ENCODE data around the gene C2CD2. TPM values are rescaled to one million over a fixed set of nuclear protein-coding genes. Genes with fewer than 3 reads are reported as not detected.

The C2CD2 gene
- total and polyA plus RNA-seq, 10 of the 15 experiments (the other 5 are each of a cell fraction or from before 2014, with no cell fraction given) = 2.2 to 30.9 (median 9.9) TPM

GRCh38 chr21:41852929-41853320 lies 100.9 kb downstream of the C2CD2 start:
- Histone ChIP-seq H4K20me1 (ENCODE audit: control insufficient read depth, insufficient read depth) (no peaks in the 10 kb centered on the region), H3K4me2 (ENCODE audit: control insufficient read depth, insufficient read depth) (no peak overlapping the region), H3K9ac (ENCODE audit: control insufficient read depth, insufficient read depth, low read length) (no peak overlapping the region), H3K36me3 (ENCODE audit: control insufficient read depth in 2 of 2, insufficient read depth in 2 of 2, low read length in 1 of 2) (peaks cover 23 to 26% of the 10 kb centered on the region in 2 experiments), H3K9me3 (replicated peaks; ENCODE audit: control insufficient read depth, insufficient read depth, low read length) (no peaks in the 10 kb centered on the region), H3K27me3 (replicated peaks in 1 of 2; ENCODE audit: control insufficient read depth in 2 of 2, insufficient read depth in 2 of 2, low read length in 1 of 2) (no peaks in the 10 kb centered on the region), H3K27ac (ENCODE audit: control insufficient read depth, insufficient read depth) (no peak overlapping the region), H2AFZ (ENCODE audit: control insufficient read depth, low read depth, low read length) (no peak overlapping the region), H3K79me2 (ENCODE audit: control insufficient read depth, insufficient read depth, low read length) (no peaks in the 10 kb centered on the region), H3K4me3 (no peak overlapping the region), H3K4me1 (ENCODE audit: control insufficient read depth, insufficient read depth, low read length) (no peaks in the 10 kb centered on the region)
- DNase-seq (ENCODE audit: low read depth, low spot score) (no peak), ATAC-seq (no peak), FAIRE-seq (no peak)
- TF ChIP-seq JUND (IDR thresholded peaks at IDR 0.05; ENCODE audit: low read depth, low read length) = no peak
- TF ChIP-seq NFIC (IDR thresholded peaks at IDR 0.05; ENCODE audit: low read depth, low read length) = no peak
- TF ChIP-seq MTA2 (IDR thresholded peaks at IDR 0.05; ENCODE audit: low read depth) = no peak
- no peak for TF ChIP-seq USF1 (IDR thresholded peaks at IDR 0.05; ENCODE audit: borderline replicate concordance, extremely low read length, insufficient read depth, low read depth, low read length)
- TF ChIP-seq SMARCA5 (IDR thresholded peaks at IDR 0.05) = no peak
- no peak for TF ChIP-seq E2F4 (IDR thresholded peaks at IDR 0.05; ENCODE audit: low read depth, low read length)
- no peak for TF ChIP-seq CEBPB (IDR thresholded peaks at IDR 0.05; ENCODE audit: borderline replicate concordance in 1 of 2, low read depth in 2 of 2, low read length in 2 of 2)
- no peak for TF ChIP-seq FOS (IDR thresholded peaks at IDR 0.05; ENCODE audit: borderline replicate concordance, extremely low read depth, insufficient read length)
- no peak for TF ChIP-seq RELB (IDR thresholded peaks at IDR 0.05; ENCODE audit: low read depth)
- TF ChIP-seq SUPT20H (IDR thresholded peaks at IDR 0.05; ENCODE audit: borderline replicate concordance, control insufficient read depth, low read depth, low read length) = no peak
- in situ Hi-C loops (cut with MboI) = no loop called here
- 81% methylated on average over 9 of the region's 9 CpGs for WGBS (ENCODE audit: insufficient coverage, insufficient replicate concordance, low lambda C conversion rate, missing lambda C conversion rate)
- no TSS peak for BruUV-seq (replicated peaks)
- ChIA-PET SMC1A (ENCODE audit: uncharacterized antibody, unreplicated experiment) (no interaction called here), CTCF (no interaction called here), POLR2A (no interaction called here), RAD21 (ENCODE audit: unreplicated experiment) (no interaction called here)
- intact Hi-C loops (cut with micrococcal nuclease; ENCODE audit: unreplicated experiment) = no loop called here

Measured in GM12878 (cell line).